Esophagus (tissue), 2 donors: ENCODE results near the gene GRID1. TPM values are rescaled to one million over a fixed set of nuclear protein-coding genes. Genes with fewer than 3 reads are reported as not detected.
A peak's percentile ranks its signal among the peaks of the same experiment; 100 is the strongest.
"Not testable (repeated sequence)": the region's sequence is repeated elsewhere in the genome, so short reads cannot be mapped to it uniquely, and the experiment has no call there.

Experiments used
- H3K27ac ChIP-seq, 2 donors: one replicate each; pipeline ENCODE4 v1.5.1; 2013; ENCODE audit warnings: low read depth in 2 of 2, mild to moderate bottlenecking in 2 of 2, inconsistent platforms in 1 of 2, low read length in 1 of 2, moderate library complexity in 1 of 2
- H3K27me3 ChIP-seq, 2 donors: one replicate each; pipeline ENCODE4 v1.6.1; 2013; ENCODE audit warnings: low read length in 2 of 2, control low read depth in 1 of 2, mild to moderate bottlenecking in 1 of 2; ENCODE audit not compliant: insufficient read depth in 2 of 2, control insufficient read depth in 1 of 2
- H3K36me3 ChIP-seq, 2 donors: one replicate each; pipeline ENCODE4 v1.6.1; 2013; ENCODE audit warnings: low read length in 1 of 2; ENCODE audit not compliant: control insufficient read depth in 2 of 2, insufficient read depth in 2 of 2
- H3K4me1 ChIP-seq, 2 donors: one replicate each; pipeline ENCODE4 v1.6.1; 2013; ENCODE audit warnings: low read length in 1 of 2; ENCODE audit not compliant: control insufficient read depth in 2 of 2, insufficient read depth in 2 of 2
- H3K4me3 ChIP-seq, 2 donors: one replicate each; pipeline ENCODE4 v1.5.1; 2013; ENCODE audit warnings: low read length in 2 of 2, mild to moderate bottlenecking in 2 of 2, low read depth in 1 of 2, moderate library complexity in 1 of 2
- H3K9me3 ChIP-seq, 2 donors: one replicate each; pipeline ENCODE4 v1.6.1; 2013; ENCODE audit warnings: mild to moderate bottlenecking in 2 of 2, low read depth in 1 of 2, low read length in 1 of 2, moderate library complexity in 1 of 2; ENCODE audit not compliant: control insufficient read depth in 2 of 2, insufficient read depth in 1 of 2
- WGBS, 2 donors: extraction: QIAGEN DNeasy Blood & Tissue Kit; methylation state at CpG; one replicate each; pipeline ENCODE4 v1.1.7; 2013; 5-methylcytosine and 5-hydroxymethylcytosine counted together
- polyA plus RNA-seq, 2 donors: library from polyadenylated mRNA; stranded (reverse); fragments of 200-250 nt; gene quantifications; one replicate each; pipeline ENCODE4 v1.2.3, GENCODE V29; 2013
- donor health status: healthy with polysubstance abuse.
- donor health status: Bipolar disorder and iron deficiency.

The GRID1 gene
- polyA plus RNA-seq, 2 donors, result 0.04 to 0.32 TPM

GRCh38 chr10:86393362-86393761 lies 26.8 kb upstream of the GRID1 start:
- WGBS, 2 donors, result 60 to 69% methylated on average over 9 of the region's 9 CpGs
- no peaks in the 10 kb centered on the region for H3K36me3 ChIP-seq
- no peak overlapping the region for H3K4me3 ChIP-seq
- no peaks in the 10 kb centered on the region for H3K27me3 ChIP-seq
- H3K9me3 ChIP-seq, result no peaks in the 10 kb centered on the region
- no peak overlapping the region for H3K27ac ChIP-seq
- H3K4me1 ChIP-seq, result peaks cover 0 to 5% of the 10 kb centered on the region in 2 donors

DNA sequence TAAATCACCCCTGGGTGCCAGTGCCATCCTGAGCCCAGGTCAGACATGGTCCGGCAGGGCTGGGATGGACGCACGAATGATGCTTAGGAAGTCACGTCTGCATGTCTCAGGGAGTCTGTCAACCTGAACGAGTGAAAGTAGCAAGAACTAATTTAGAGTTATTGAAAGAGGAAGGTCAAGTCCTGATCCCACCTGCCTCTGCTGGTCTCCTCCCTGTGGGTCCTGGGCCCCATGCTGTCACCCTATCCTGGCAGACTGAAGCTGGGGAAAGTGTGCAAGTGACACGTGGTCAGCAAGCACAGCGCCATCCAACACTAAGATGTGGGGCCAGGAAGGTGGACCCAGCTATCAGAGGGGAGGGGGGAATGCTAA lies 26.1 kb upstream of the GRID1 start:
- Histone ChIP-seq H3K4me1 (peaks cover 0 to 5% of the 10 kb centered on the region in 2 donors), H3K27me3 (peaks cover 0 to 3% of the 10 kb centered on the region in 2 donors), H3K4me3 (no peak overlapping the region), H3K9me3 (no peaks in the 10 kb centered on the region), H3K36me3 (no peaks in the 10 kb centered on the region), H3K27ac (no peak overlapping the region)
- 83 to 87% methylated on average over 7 of the region's 7 CpGs for WGBS, 2 donors

- no peak overlapping the region for H3K4me3 ChIP-seq
- H3K36me3 ChIP-seq, result peaks cover 0 to 2% of the 10 kb centered on the region in 2 donors
- no peak overlapping the region for H3K27ac ChIP-seq
- H3K27me3 ChIP-seq, result peaks cover 0 to 5% of the 10 kb centered on the region in 2 donors
- no peaks in the 10 kb centered on the region for H3K9me3 ChIP-seq
- 78% methylated on average over 12 of the region's 12 CpGs for WGBS, 2 donors
- peaks cover 0 to 5% of the 10 kb centered on the region in 2 donors for H3K4me1 ChIP-seq
Observed at GRCh38 chr10:86391986-86392722, 25.6 kb upstream of the GRID1 start.

- 83 to 87% methylated on average over 8 of the region's 8 CpGs for WGBS, 2 donors
- Histone ChIP-seq H3K4me1 (peaks cover 0 to 5% of the 10 kb centered on the region in 2 donors), H3K27ac (no peak overlapping the region), H3K9me3 (no peaks in the 10 kb centered on the region), H3K27me3 (peaks cover 0 to 5% of the 10 kb centered on the region in 2 donors), H3K36me3 (peaks cover 0 to 2% of the 10 kb centered on the region in 2 donors), H3K4me3 (no peak overlapping the region)
Observed at GRCh38 chr10:86391236-86391840, 24.7 kb upstream of the GRID1 start.

- 86 to 90% methylated on average over 14 of the region's 14 CpGs for WGBS, 2 donors
- peaks cover 0 to 5% of the 10 kb centered on the region in 2 donors for H3K27me3 ChIP-seq
Observed at GRCh38 chr10:86390337-86391120, 23.9 kb upstream of the GRID1 start.

DNA sequence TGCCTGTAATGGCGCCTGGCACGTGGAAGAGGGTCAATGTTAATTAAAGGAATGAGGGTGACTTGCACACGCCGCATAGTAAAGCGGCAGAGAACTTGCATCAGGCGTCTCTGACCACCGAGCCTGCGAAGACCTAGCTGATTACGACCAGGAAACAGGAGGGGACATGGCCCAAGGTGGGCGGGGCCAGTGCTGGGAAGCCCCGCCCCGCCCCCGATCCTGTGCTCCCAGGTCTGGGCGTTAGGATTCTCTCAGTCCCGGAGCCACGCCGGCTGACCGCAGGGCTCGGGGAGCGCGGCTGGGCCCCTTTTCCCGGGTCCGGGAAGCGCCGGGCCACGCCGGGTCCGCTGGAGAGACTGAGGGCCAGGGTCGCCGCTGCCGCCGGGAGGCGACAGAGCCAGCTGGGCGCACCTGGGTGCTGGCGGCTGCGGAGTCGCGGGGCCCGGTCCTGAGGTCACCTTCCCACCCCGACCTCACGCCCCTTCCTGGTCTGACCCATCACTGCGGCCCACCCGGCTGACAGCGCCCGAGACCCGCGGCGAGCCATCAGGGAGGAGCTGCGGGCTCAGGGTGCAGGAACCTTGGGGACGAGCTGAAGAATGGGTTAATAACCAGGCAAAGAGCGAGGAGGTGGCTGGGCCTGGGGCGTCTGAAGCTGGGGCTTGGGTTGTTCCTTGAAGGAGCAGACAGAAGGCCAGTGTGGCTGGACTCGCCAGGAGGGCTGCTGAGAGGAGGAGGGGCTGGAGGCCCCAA lies 23.0 kb upstream of the GRID1 start:
- no peaks in the 10 kb centered on the region for H3K9me3 ChIP-seq
- no peak overlapping the region for H3K27ac ChIP-seq
- H3K36me3 ChIP-seq, result peaks cover 0 to 2% of the 10 kb centered on the region in 2 donors
- 17 to 22% methylated on average over 47 to 53 of the region's 53 CpGs for WGBS, 2 donors
- H3K4me1 ChIP-seq, result peaks cover 0 to 5% of the 10 kb centered on the region in 2 donors
- peaks cover 0 to 5% of the 10 kb centered on the region in 2 donors for H3K27me3 ChIP-seq
- peak overlapping the region; percentile 2 to 30 for H3K4me3 ChIP-seq

More at GRCh38 chr10:86390337-86391120, 23.9 kb upstream of the GRID1 start:
- no peak overlapping the region for H3K27ac ChIP-seq
- H3K4me1 ChIP-seq, result peaks cover 0 to 5% of the 10 kb centered on the region in 2 donors
- H3K9me3 ChIP-seq, result no peaks in the 10 kb centered on the region
- H3K36me3 ChIP-seq, result peaks cover 0 to 2% of the 10 kb centered on the region in 2 donors
- H3K4me3 ChIP-seq, result no peak overlapping the region

- not testable (repeated sequence) for H3K27me3 ChIP-seq, H3K4me3 ChIP-seq, H3K9me3 ChIP-seq, H3K27ac ChIP-seq, H3K36me3 ChIP-seq, H3K4me1 ChIP-seq
- 36 to 39% methylated on average over 12 of the region's 12 CpGs for WGBS, 2 donors
Observed at GRCh38 chr10:86389109-86389440, 22.5 kb upstream of the GRID1 start.

DNA sequence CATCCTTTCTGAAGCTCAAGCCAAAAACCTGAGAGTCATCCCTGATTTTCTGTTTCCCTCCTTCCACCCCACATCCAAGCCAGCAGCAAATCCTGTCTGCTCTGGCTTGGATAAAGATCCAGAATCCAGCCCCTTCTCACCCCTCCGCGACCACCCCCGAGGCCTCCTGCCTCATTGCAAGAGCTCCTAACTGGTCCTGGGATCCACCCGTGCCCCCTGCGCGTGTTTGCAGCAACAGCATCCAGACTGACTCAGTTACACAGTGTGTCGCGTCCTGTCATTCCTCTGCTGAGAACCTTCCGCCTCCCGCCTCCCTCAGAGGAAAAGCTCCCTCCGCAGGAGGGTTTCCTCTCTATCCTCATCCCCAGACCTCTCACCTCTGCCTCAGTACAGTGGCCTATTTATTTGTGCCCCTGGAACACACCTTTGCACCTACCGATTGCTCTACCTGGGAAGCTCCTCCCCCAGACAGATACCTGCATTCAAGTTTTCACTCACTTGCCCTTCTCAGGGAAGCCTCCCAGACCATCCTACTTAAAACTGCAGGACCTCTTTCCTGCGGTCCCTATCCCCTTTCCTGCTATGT lies 21.6 kb upstream of the GRID1 start:
- no peaks in the 10 kb centered on the region for H3K9me3 ChIP-seq
- peaks cover 0 to 2% of the 10 kb centered on the region in 2 donors for H3K36me3 ChIP-seq
- H3K27me3 ChIP-seq, result peaks cover 0 to 5% of the 10 kb centered on the region in 2 donors
- H3K4me1 ChIP-seq, result peaks cover 0 to 5% of the 10 kb centered on the region in 2 donors
- no peak overlapping the region for H3K27ac ChIP-seq
- H3K4me3 ChIP-seq, result no peak overlapping the region
- 51 to 60% methylated on average over 13 of the region's 13 CpGs for WGBS, 2 donors
